Measurements from ENCODE around the gene UBXN1. TPM values are rescaled to one million over a fixed set of nuclear protein-coding genes. Genes with fewer than 3 reads are reported as not detected.

The UBXN1 gene
- total and polyA plus RNA-seq, 3 donors from 2014 or later: 173 to 196 (median 190) TPM

DNA sequence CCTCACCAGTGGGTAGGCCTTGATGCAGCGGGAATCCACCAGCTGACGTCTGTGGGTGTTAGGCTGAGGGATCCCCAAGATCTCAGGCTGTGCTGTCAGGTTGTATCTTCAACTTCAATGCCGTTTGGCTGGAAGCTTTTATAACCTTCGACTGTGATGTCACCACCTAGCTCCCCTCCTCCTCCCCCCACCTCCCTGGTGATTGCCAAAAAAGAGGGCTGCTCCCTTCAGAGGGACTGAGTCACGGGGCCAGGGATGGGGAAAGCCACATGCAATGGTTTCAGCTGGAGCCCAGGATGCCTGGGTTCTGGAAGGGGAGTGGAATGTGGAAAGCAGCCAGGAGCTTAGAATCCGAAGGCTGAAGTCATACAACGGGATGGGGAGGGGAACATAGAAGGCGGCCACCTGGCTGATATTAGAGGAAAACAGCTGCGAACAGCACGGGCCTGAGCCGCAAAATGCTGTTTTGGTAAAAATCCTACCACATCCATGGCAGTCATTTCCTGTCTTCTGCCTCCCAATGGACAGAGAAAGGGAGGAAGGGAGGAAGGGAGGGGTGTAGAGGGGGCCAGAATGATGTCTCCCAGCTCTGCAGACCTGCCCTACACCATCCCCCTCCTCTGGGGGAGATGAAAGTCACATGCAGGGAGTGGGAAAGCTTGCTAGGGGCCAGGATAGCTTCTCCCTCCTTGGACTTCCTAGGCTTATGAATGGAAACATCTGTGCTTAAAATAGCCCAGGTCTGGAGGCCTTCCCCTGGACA lies 10.7 kb upstream of the UBXN1 start, which contains the start of gene LRRN4CL:
Gene LRRN4CL (minus strand): TSS at position 110 of the 763 bp plus-strand sequence. CDS start 1,022 bp downstream, outside the sequence.
- peak; percentile 75 for DNase-seq
- H3K4me3 ChIP-seq: peak within 1 kb of the TSS; percentile 17 to 34
- intact Hi-C loops (cut with DNase I; ENCODE audit: low total_unique reads): no loop called here
- TF ChIP-seq POLR2A (IDR thresholded peaks at IDR 0.05): no peak
- TF ChIP-seq, protein P1, sequence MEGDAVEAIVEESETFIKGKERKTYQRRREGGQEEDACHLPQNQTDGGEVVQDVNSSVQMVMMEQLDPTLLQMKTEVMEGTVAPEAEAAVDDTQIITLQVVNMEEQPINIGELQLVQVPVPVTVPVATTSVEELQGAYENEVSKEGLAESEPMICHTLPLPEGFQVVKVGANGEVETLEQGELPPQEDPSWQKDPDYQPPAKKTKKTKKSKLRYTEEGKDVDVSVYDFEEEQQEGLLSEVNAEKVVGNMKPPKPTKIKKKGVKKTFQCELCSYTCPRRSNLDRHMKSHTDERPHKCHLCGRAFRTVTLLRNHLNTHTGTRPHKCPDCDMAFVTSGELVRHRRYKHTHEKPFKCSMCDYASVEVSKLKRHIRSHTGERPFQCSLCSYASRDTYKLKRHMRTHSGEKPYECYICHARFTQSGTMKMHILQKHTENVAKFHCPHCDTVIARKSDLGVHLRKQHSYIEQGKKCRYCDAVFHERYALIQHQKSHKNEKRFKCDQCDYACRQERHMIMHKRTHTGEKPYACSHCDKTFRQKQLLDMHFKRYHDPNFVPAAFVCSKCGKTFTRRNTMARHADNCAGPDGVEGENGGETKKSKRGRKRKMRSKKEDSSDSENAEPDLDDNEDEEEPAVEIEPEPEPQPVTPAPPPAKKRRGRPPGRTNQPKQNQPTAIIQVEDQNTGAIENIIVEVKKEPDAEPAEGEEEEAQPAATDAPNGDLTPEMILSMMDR (IDR thresholded peaks at IDR 0.05): no peak
- H3K36me3 ChIP-seq (ENCODE audit: low read depth, missing control alignments): no peaks in the 10 kb centered on the region
- no peaks in the 10 kb centered on the region for H3K27me3 ChIP-seq
- H3K4me1 ChIP-seq: peaks cover 19% of the 10 kb centered on the region
- H3K27ac ChIP-seq: peak within 1 kb of the TSS; percentile 44 to 63
- no peaks in the 10 kb centered on the region for H3K9me3 ChIP-seq
- 35 to 45% methylated on average over 11 of the region's 11 CpGs for WGBS, 2 donors

DNA sequence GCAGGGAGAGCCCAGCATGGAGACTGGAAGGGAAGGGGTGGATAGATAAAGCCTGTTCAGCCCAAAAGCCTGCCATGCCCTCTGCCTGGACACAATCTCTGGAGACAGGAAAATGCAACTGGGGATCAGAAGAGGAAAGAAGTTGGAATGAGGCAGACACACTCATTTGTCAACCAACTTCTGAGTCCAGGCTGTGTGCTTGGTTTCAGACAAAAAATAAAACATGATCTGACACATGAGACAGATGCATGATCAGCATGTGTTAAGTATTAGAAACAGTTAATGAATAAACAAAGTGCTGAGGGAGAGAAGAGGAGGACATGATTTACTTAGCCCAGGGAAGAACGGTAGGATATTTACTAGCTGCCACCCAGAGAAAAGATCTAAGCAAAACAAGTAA lies 9.6 kb upstream of the UBXN1 start:
- no peaks in the 10 kb centered on the region for H3K9me3 ChIP-seq
- WGBS, 2 donors: 25 to 28% methylated on average over 1 of the region's 1 CpG
- peaks cover 19% of the 10 kb centered on the region for H3K4me1 ChIP-seq
- no peak for TF ChIP-seq POLR2A (IDR thresholded peaks at IDR 0.05)
- TF ChIP-seq, protein P1 (IDR thresholded peaks at IDR 0.05): no peak
- peak overlapping the region; percentile 44 to 61 for H3K27ac ChIP-seq
- peak overlapping the region; percentile 17 to 34 for H3K4me3 ChIP-seq
- no peak for DNase-seq
- no peaks in the 10 kb centered on the region for H3K36me3 ChIP-seq (ENCODE audit: low read depth, missing control alignments)
- intact Hi-C loops (cut with DNase I; ENCODE audit: low total_unique reads): no loop called here
- no peaks in the 10 kb centered on the region for H3K27me3 ChIP-seq

DNA sequence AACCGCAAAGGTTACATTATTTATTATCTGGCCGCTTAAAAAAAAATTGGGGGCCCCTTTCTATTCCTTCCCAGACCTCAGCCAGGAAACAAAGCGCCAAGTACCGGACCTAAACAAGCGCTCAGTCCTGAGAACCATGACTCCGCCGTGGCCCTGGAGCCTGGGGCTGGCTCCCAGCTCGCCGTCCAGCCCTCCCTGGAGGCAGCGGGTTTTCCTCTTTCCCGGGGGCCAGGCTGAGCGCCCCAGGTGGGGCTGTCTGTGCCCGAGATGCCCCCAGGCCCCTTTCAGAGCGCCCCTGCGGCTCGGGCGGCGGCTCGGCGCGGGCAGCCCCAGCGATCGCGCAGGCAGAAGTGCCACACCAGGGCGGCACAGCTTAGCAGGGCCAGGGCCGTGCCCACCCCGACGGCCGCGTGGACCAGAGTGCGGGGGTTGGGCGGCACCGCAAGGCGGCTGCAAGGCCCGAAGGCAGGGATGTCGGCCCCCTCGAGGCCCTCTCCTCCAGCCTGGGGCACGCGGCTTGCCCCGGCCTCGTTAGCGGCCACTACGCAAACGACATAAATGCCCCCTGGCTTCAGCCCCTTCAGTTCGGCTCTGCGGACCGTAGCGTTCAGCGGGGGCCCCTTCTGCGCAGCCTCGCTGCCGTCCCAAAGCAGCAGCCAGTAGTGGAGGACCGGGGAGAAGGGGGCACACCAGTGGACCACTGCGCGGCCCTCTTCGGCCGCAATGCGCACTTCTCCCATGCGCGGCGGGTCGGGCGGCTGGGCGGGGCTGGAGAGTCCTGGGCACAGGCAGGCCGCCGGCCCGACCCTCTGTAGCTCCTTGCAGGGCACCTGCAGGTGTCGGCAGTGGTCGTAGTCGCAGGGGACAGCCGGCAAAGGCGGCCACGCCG lies 8.9 kb upstream of the UBXN1 start:
- Histone ChIP-seq H3K36me3 (ENCODE audit: low read depth, missing control alignments) (no peaks in the 10 kb centered on the region), H3K27me3 (no peaks in the 10 kb centered on the region), H3K27ac (peak overlapping the region; percentile 44 to 61), H3K4me3 (peak overlapping the region; percentile 17 to 34), H3K9me3 (no peaks in the 10 kb centered on the region), H3K4me1 (peaks cover 19% of the 10 kb centered on the region)
- TF ChIP-seq, protein P1 (IDR thresholded peaks at IDR 0.05): no peak
- TF ChIP-seq POLR2A (IDR thresholded peaks at IDR 0.05): no peak
- no peak for DNase-seq
- WGBS, 2 donors: 38 to 66% methylated on average over 17 to 63 of the region's 74 CpGs
- intact Hi-C loops (cut with DNase I; ENCODE audit: low total_unique reads): no loop called here

DNA sequence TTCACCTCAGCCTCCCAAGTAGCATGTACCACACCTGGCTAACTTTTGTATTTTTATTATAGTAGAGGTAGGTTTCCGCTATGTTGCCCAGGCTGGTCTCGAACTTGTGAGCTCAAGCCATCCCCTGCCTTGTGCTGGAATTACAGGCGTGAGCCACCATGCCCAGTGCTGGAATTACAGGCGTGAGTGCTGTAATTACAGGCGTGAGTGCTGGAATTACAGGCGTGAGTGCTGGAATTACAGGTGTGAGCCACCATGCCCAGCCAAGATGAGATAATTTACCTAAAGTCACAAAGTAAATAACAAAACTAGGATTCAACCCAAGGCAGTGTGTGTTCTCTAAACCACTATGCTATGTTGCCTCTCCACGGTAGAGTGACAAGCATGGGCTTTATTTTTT lies 3.6 kb upstream of the UBXN1 start:
- no peak for DNase-seq
- Histone ChIP-seq H3K4me1 (peaks cover 16% of the 10 kb centered on the region), H3K27ac (no peak overlapping the region), H3K4me3 (no peak overlapping the region), H3K27me3 (no peaks in the 10 kb centered on the region), H3K36me3 (ENCODE audit: low read depth, missing control alignments) (no peaks in the 10 kb centered on the region), H3K9me3 (no peaks in the 10 kb centered on the region)
- WGBS, 2 donors: 91 to 93% methylated on average over 7 of the region's 7 CpGs
- intact Hi-C loops (cut with DNase I; ENCODE audit: low total_unique reads): no loop called here
- TF ChIP-seq, protein P1 (IDR thresholded peaks at IDR 0.05): no peak
- TF ChIP-seq POLR2A (IDR thresholded peaks at IDR 0.05): no peak
